H1 (cell line): ENCODE measurements around the gene CDH9. TPM values are rescaled to one million over a fixed set of nuclear protein-coding genes. Genes with fewer than 3 reads are reported as not detected.

Experiments used
- CTCF ChIA-PET: fragments of 300-600 bp; sonication (Branson Sonifier 250); formaldehyde crosslinking; loops from one replicate; lab custom pipeline; 2021; ENCODE audit not compliant: partially characterized antibody; lab: Charles Lee
- POLR2A ChIA-PET: fragments of 300-600 bp; sonication (Branson Sonifier 250); formaldehyde crosslinking; loops from one replicate; lab custom pipeline; 2021; ENCODE audit warnings: inconsistent platforms; ENCODE audit not compliant: partially characterized antibody; lab: Charles Lee
- DNase-seq, 2 experiments: peaks; one replicate each; pipeline versions ENCODE4 v3.0.0 to v3.0.0-alpha.2; 2010 to 2022; ENCODE audit warnings: low spot score in 2 of 2, low read depth in 1 of 2, mixed read lengths in 1 of 2
- FAIRE-seq: peaks from 2 replicates; lab custom pipeline; 2011; peaks lifted over from hg19 to GRCh38; lab: Jason Lieb, UNC
- H2AFZ ChIP-seq: 2 replicates; pipeline ENCODE4 v1.8.1; 2012; ENCODE audit warnings: low read length, inconsistent platforms
- H2AK5ac ChIP-seq: 2 replicates; pipeline ENCODE4 v1.6.1; 2013; ENCODE audit warnings: low read depth, low read length
- H2BK120ac ChIP-seq: replicated peaks from 2 replicates; pipeline ENCODE3; 2013; ENCODE audit warnings: low read depth, low read length, inconsistent platforms
- H2BK12ac ChIP-seq: 2 replicates; pipeline ENCODE4 v1.6.1; 2013; ENCODE audit warnings: low read depth, low read length
- H2BK15ac ChIP-seq: 2 replicates; pipeline ENCODE4 v1.6.1; 2013; ENCODE audit warnings: low read length
- H2BK20ac ChIP-seq: 2 replicates; pipeline ENCODE4 v1.6.1; 2013; ENCODE audit warnings: low read length
- H2BK5ac ChIP-seq: 2 replicates; pipeline ENCODE4 v1.6.1; 2013; ENCODE audit warnings: low read depth, low read length
- H3K14ac ChIP-seq: 2 replicates; pipeline ENCODE4 v1.6.1; 2013; ENCODE audit warnings: inconsistent platforms; ENCODE audit not compliant: insufficient read length
- H3K18ac ChIP-seq: 2 replicates; pipeline ENCODE4 v1.6.1; 2013; ENCODE audit warnings: low read length; ENCODE audit errors: extremely low read depth
- H3K23ac ChIP-seq: 2 replicates; pipeline ENCODE4 v1.6.1; 2013; ENCODE audit warnings: inconsistent platforms; ENCODE audit not compliant: insufficient read length
- H3K23me2 ChIP-seq: 2 replicates; pipeline ENCODE4 v1.6.1; 2013; ENCODE audit warnings: low read depth, low read length
- H3K27ac ChIP-seq: 2 replicates; pipeline ENCODE4 v1.6.1; 2011; ENCODE audit warnings: low read depth, low read length, inconsistent platforms
- H3K27me3 ChIP-seq, 4 experiments: replicated peaks in 1 of 4; 1 replicate in 1 of 4; 2 replicates in 3 of 4; pipeline versions ENCODE4 v1.6.1 to v1.8.1; 2011 to 2013; ENCODE audit warnings: low read length in 3 of 4, mild to moderate bottlenecking in 3 of 4, inconsistent platforms in 2 of 4, mixed read lengths in 2 of 4, moderate library complexity in 1 of 4; ENCODE audit not compliant: control insufficient read depth in 3 of 4, insufficient read depth in 3 of 4; ENCODE audit errors: extremely low read depth in 1 of 4
- H3K36me3 ChIP-seq, 4 experiments: 2 replicates each; pipeline versions ENCODE4 v1.6.1 to v1.8.1; 2011 to 2013; ENCODE audit warnings: mild to moderate bottlenecking in 4 of 4, low read length in 3 of 4, moderate library complexity in 2 of 4, control low read depth in 1 of 4, inconsistent platforms in 1 of 4; ENCODE audit not compliant: insufficient read depth in 4 of 4, control insufficient read depth in 2 of 4
- H3K4ac ChIP-seq: replicated peaks from 2 replicates; pipeline ENCODE3; 2013; ENCODE audit warnings: low read length, low read depth, mixed read lengths, inconsistent platforms; ENCODE audit not compliant: insufficient read length
- H3K4me1 ChIP-seq, 4 experiments: replicated peaks in 1 of 4; 1 replicate in 1 of 4; 2 replicates in 3 of 4; pipeline versions ENCODE4 v1.6.1 to v1.8.1; 2011 to 2013; ENCODE audit warnings: low read length in 3 of 4, inconsistent platforms in 2 of 4, mixed read lengths in 1 of 4; ENCODE audit not compliant: insufficient read depth in 4 of 4, control insufficient read depth in 3 of 4
- H3K4me2 ChIP-seq, 2 experiments: 2 replicates each; pipeline versions ENCODE4 v1.6.1 to v1.8.1; 2011 to 2013; ENCODE audit warnings: low read depth in 2 of 2, low read length in 2 of 2, control low read depth in 1 of 2, inconsistent platforms in 1 of 2, mild to moderate bottlenecking in 1 of 2; ENCODE audit not compliant: insufficient read depth in 1 of 2
- H3K4me3 ChIP-seq, 4 experiments: fragments of 200-600, 300-600 bp in 1 of 4; sonication (generic), shearing (Covaris generic), sonication (Bioruptor Twin) in 1 of 4; 2 replicates each; pipeline versions ENCODE4 v1.5.1 to v1.8.1; 2011 to 2016; ENCODE audit warnings: low read length in 4 of 4, low read depth in 3 of 4, control low read depth in 2 of 4, inconsistent platforms in 2 of 4, mild to moderate bottlenecking in 2 of 4, mixed read lengths in 1 of 4, moderate library complexity in 1 of 4; ENCODE audit not compliant: insufficient read depth in 2 of 4; ENCODE audit errors: extremely low read depth in 1 of 4
- H3K56ac ChIP-seq: replicated peaks from 2 replicates; pipeline ENCODE3; 2013; ENCODE audit warnings: low read depth, mild to moderate bottlenecking, mixed read lengths, low read length, inconsistent platforms; ENCODE audit not compliant: insufficient read length
- H3K79me1 ChIP-seq: 2 replicates; pipeline ENCODE4 v1.6.1; 2013; ENCODE audit warnings: low read depth, low read length, control low read depth
- H3K79me2 ChIP-seq, 2 experiments: 2 replicates each; pipeline versions ENCODE4 v1.6.1 to v1.8.1; 2012 to 2013; ENCODE audit warnings: low read length in 2 of 2, mild to moderate bottlenecking in 2 of 2, inconsistent platforms in 1 of 2; ENCODE audit not compliant: insufficient read depth in 2 of 2, control insufficient read depth in 1 of 2
- H3K9ac ChIP-seq, 4 experiments: replicated peaks in 1 of 4; 1 replicate in 1 of 4; 2 replicates in 3 of 4; pipeline versions ENCODE4 v1.6.1 to v1.8.1; 2011 to 2013; ENCODE audit warnings: low read depth in 3 of 4, low read length in 3 of 4, control low read depth in 2 of 4, mild to moderate bottlenecking in 2 of 4, moderate library complexity in 2 of 4, inconsistent platforms in 1 of 4; ENCODE audit errors: extremely low read depth in 1 of 4
- H3K9me3 ChIP-seq, 2 experiments: 2 replicates each; pipeline versions ENCODE4 v1.6.1 to v1.8.1; 2012 to 2013; ENCODE audit warnings: mild to moderate bottlenecking in 2 of 2, moderate library complexity in 2 of 2, control low read depth in 1 of 2, inconsistent platforms in 1 of 2, low read depth in 1 of 2, low read length in 1 of 2, mixed read lengths in 1 of 2; ENCODE audit not compliant: insufficient read depth in 2 of 2
- H4K20me1 ChIP-seq, 2 experiments: replicated peaks in 1 of 2; 2 replicates each; pipeline versions ENCODE3 to v1.8.1; 2011 to 2013; ENCODE audit warnings: inconsistent platforms in 2 of 2, low read length in 2 of 2, mild to moderate bottlenecking in 1 of 2; ENCODE audit not compliant: insufficient read depth in 2 of 2, control insufficient read depth in 1 of 2
- H4K5ac ChIP-seq: 2 replicates; pipeline ENCODE4 v1.6.1; 2013; ENCODE audit warnings: low read length, low read depth, mixed read lengths, inconsistent platforms; ENCODE audit not compliant: insufficient read length
- H4K8ac ChIP-seq: 2 replicates; pipeline ENCODE4 v1.8.0; 2013; ENCODE audit warnings: mild to moderate bottlenecking, moderate library complexity, low read length, inconsistent platforms; ENCODE audit not compliant: insufficient read depth; ENCODE audit errors: extremely low read depth
- H4K91ac ChIP-seq: replicated peaks from 2 replicates; pipeline ENCODE3; 2013; ENCODE audit warnings: low read length, mixed read lengths, inconsistent platforms; ENCODE audit not compliant: insufficient read length
- BCL11A ChIP-seq, 2 experiments: IDR thresholded peaks; one replicate each; pipeline ENCODE4 v1.6.1; 2011; ENCODE audit warnings: low read depth in 2 of 2, low read length in 2 of 2, mild to moderate bottlenecking in 2 of 2
- CEBPB ChIP-seq: IDR thresholded peaks from 2 replicates; pipeline ENCODE4 v1.6.1; 2012; ENCODE audit warnings: low read depth, low read length
- HDAC6 ChIP-seq: IDR thresholded peaks from one replicate; pipeline ENCODE4 v1.7.1; 2012; ENCODE audit warnings: low read depth, mild to moderate bottlenecking, inconsistent platforms, low read length, moderate library complexity
- JUND ChIP-seq: IDR thresholded peaks from 2 replicates; pipeline ENCODE4 v1.6.1; 2011; ENCODE audit warnings: mild to moderate bottlenecking, improper control_type of control experiment, low read length
- RAD21 ChIP-seq, 2 experiments: IDR thresholded peaks in 1 of 2; conservative IDR thresholded peaks in 1 of 2; 2 replicates each; pipeline ENCODE4 v1.6.1; 2011; ENCODE audit warnings: low read depth in 2 of 2, low read length in 2 of 2, improper control_type of control experiment in 1 of 2, inconsistent platforms in 1 of 2, mild to moderate bottlenecking in 1 of 2, moderate library complexity in 1 of 2
- SP2 ChIP-seq: IDR thresholded peaks from 2 replicates; pipeline ENCODE4 v1.6.1; 2012; ENCODE audit warnings: mild to moderate bottlenecking, low read length, inconsistent platforms
- TBP ChIP-seq: IDR thresholded peaks from 2 replicates; pipeline ENCODE4 v1.6.1; 2011; ENCODE audit warnings: low read depth, low read length, improper control_type of control experiment
- WGBS, 2 experiments: shearing (Covaris generic) in 1 of 2; methylation state at CpG; one replicate each; pipeline versions ENCODE4 v1.1.6 to v1.1.7; 2013 to 2015; ENCODE audit warnings: low lambda C conversion rate in 2 of 2, mixed read lengths in 2 of 2, inconsistent platforms in 1 of 2, low coverage in 1 of 2, missing lambda C conversion rate in 1 of 2; ENCODE audit not compliant: insufficient replicate concordance in 2 of 2, insufficient coverage in 1 of 2, insufficient read length in 1 of 2; ENCODE audit errors: extremely low coverage in 1 of 2, missing lambda C conversion rate in 1 of 2; 5-methylcytosine and 5-hydroxymethylcytosine counted together
- polyA plus RNA-seq, 7 experiments: library from polyadenylated mRNA; depleted of rRNA in 3 of 7; stranded (reverse) in 5 of 7; unstranded in 2 of 7; fragments of >200 nt in 5 of 7; fragments of 200-250 nt in 2 of 7; gene quantifications; 1 replicate in 5 of 7; 2 replicates in 1 of 7; 4 replicates in 1 of 7; pipeline versions ENCODE4 v1.2.1 to v1.2.3, GENCODE V29; 2011 to 2013; ENCODE audit warnings: missing spikeins in 2 of 7, mixed read lengths in 2 of 7
- total RNA-seq: library from RNA; stranded (reverse); fragmentation: NEBNext Ultra II Directional; extraction: Animal tissue kit (Norgen Biotek cat#: 25700); gene quantifications from 2 replicates; pipeline ENCODE4 v1.2.1, GENCODE V29; 2021

CDH9 gene
- total and polyA plus RNA-seq, 2 of the 8 experiments (the other 6 are each of a cell fraction or from before 2014, with no cell fraction given): 0.54 to 1.0 TPM

DNA sequence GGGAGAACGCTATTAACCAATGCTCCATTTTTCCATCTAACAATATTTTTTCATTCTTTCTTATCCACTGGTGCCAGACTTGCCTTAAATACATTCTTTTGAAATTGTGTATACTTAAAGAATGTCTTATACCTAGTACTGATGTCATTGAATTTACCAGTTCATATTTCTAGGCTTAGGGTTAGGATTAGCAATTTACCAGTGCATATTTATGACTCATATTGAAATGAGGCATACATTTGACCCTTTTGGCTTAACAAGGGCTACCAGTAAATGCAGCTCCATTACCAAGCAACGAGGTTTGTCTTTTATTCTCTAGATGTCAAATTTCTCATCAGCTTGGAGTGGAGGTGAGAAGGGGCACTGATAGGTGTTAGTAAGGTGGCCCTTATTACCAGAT, 89.5 kb downstream of the CDH9 start:
- Histone ChIP-seq H2BK20ac (no peak overlapping the region), H3K23me2 (no peaks in the 10 kb centered on the region), H3K4ac (no peak overlapping the region), H2AFZ (no peak overlapping the region), H3K27me3 (no peaks in the 10 kb centered on the region), H2AK5ac (no peak overlapping the region), H3K4me1 (no peaks in the 10 kb centered on the region), H3K9ac (no peak overlapping the region), H2BK12ac (no peak overlapping the region), H2BK5ac (no peak overlapping the region), H2BK15ac (no peak overlapping the region), H3K4me3 (no peak overlapping the region), H3K23ac (no peak overlapping the region), H4K20me1 (no peaks in the 10 kb centered on the region), H4K8ac (no peak overlapping the region), H3K18ac (no peak overlapping the region), H4K91ac (no peak overlapping the region), H4K5ac (no peak overlapping the region), H2BK120ac (no peak overlapping the region), H3K27ac (no peak overlapping the region), H3K79me2 (no peaks in the 10 kb centered on the region), H3K4me2 (no peak overlapping the region), H3K56ac (no peak overlapping the region), H3K9me3 (no peaks in the 10 kb centered on the region), H3K79me1 (no peaks in the 10 kb centered on the region), H3K36me3 (no peaks in the 10 kb centered on the region), H3K14ac (no peak overlapping the region)
- WGBS, 2 experiments: 91% methylated on average over 2 of the region's 2 CpGs; no CpG with 5 or more reads in 1 of the 2 experiments
- FAIRE-seq (no peak), DNase-seq (no peak)
- TF ChIP-seq CEBPB (no peak), RAD21 (IDR thresholded peaks at IDR 0.05 in 1 of 2, conservative IDR thresholded peaks at IDR 0.05 in 1 of 2; ENCODE audit: low read depth in 2 of 2, low read length in 2 of 2) (no peak), BCL11A (IDR thresholded peaks at IDR 0.05; ENCODE audit: low read depth in 2 of 2, low read length in 2 of 2) (no peak), TBP (no peak), SP2 (no peak), HDAC6 (no peak), JUND (no peak)
- ChIA-PET CTCF (no interaction called here), POLR2A (no interaction called here)
